Activated naive CD4-positive, alpha-beta T cell treated with anti-CD3 and anti-CD28 coated beads, Interleukin-2, amount 50 U/mL, for 24 hours (primary cell): Measurements from ENCODE around the gene CLDN24.

Experiments used
- H3K27ac Mint-ChIP-seq: one replicate; pipeline ENCODE4 v1.8.0; 2021; ENCODE audit warnings: mild to moderate bottlenecking, mixed read lengths
- H3K27me3 Mint-ChIP-seq: one replicate; pipeline ENCODE4 v1.8.0; 2021; ENCODE audit warnings: mixed read lengths
- H3K36me3 Mint-ChIP-seq: one replicate; pipeline ENCODE4 v1.8.0; 2021; ENCODE audit warnings: mixed read lengths
- H3K4me1 Mint-ChIP-seq: one replicate; pipeline ENCODE4 v1.8.0; 2021; ENCODE audit warnings: mixed read lengths
- H3K4me3 Mint-ChIP-seq: one replicate; pipeline ENCODE4 v1.8.0; 2021; ENCODE audit warnings: mild to moderate bottlenecking, mixed read lengths
- H3K9me3 Mint-ChIP-seq: one replicate; pipeline ENCODE4 v1.8.0; 2021; ENCODE audit warnings: mixed read lengths

CLDN24 gene

DNA sequence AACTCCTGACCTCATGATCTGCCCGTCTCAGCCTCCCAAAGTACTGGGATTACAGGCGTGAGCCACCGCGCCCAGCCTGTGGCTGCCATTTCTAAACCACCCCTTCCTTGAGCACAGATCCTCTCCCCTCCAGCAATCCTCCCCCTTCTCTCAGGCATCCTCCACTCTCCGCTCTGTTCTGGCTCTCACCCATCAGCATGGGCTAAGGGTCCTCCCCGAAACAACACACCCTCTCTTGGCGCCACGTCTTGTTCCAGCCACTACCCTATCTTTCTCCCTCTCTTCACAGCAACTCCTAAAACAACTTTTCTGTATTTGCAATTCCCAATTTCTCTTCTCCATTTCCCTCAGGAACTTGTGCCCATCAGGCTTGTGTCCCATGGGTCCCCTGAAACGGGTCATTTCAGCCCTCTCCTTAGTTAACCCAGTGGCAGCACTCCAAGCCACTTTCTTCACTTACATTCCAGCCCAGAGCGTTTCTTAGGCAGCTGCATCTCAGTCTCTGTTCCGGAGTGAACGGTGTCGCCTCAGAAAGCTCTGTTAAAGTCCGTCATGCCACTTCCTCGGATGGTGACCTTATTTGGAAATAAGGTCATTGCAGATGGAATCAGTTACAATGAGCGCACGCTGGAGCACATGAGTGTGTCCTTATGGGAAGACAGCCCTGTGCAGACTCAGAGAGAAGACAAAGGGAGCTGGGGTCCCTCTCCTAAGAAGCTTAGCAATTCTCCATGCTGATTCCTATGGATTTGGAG, 28.3 kb upstream of the CLDN24 start:
- Mint-ChIP-seq H3K4me1 (peaks cover 6% of the 10 kb centered on the region), H3K27ac (no peak overlapping the region), H3K4me3 (no peak overlapping the region), H3K27me3 (peaks cover 5% of the 10 kb centered on the region), H3K36me3 (no peaks in the 10 kb centered on the region), H3K9me3 (no peaks in the 10 kb centered on the region)

DNA sequence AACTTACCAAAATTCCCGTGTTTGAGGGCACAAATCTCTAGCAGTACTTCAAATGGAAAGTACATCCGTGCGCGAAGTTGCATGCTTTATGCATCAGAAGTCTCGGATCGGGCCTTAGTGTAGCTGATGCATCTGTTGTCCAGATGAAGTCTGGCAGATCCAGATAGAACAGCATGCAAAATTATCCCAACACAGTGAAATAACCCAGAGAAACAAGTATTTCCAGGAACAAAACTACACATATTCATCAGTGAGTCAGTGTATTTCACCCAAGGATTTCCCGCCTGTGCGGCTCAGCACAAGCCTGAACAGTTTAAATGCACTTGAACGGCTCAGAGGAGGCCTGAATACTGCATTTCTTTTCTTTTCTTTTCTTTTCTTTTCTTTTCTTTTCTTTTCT, 27.4 kb upstream of the CLDN24 start:
- Mint-ChIP-seq H3K4me1 (peaks cover 6% of the 10 kb centered on the region), H3K9me3 (no peaks in the 10 kb centered on the region)

DNA sequence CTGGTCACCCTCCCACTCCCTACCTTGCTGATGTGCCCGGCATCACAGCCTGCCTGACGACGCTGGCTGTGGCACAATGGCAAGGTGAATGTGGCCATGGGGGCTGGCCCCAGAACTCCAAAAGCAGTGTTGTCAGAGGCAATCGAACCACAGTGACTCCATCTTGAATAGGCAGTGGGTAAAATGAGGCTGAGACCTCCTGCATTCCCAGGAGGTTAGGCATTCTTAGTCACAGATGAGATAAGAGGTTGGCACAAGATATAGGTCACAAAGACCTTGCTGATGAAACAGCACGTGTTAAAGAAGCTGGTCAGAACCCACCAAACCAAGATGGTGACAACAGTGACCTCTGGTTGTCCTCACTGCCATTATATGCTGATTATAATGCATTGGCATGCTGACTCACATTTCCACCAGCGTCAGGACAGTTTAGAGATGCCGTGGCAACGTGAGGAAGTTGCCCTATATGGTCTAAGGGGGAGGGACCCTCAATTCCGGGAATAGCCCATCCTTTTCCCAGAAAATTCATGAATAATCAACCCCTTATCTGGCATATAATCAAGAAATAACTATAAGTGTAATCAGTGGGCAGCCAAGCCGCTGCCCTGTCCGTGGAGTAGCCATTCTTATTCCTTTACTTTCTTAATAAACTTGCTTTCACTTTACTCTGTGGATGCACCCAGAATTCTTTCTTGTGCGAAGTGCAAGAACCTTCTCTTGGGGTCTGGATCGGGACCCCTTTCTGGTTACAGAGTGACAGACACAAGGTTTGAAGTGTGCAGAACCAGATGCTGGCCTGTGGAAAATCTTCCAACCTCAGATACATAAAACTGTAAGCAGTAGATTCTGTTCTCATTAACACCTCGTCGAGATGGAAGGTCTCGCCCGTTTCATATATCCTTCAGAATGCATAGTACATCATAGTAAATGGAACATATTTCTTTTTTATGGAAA, 26.8 kb upstream of the CLDN24 start:
- peak overlapping the region; percentile 46 for H3K27ac Mint-ChIP-seq
- peaks cover 14% of the 10 kb centered on the region for H3K27me3 Mint-ChIP-seq
- peaks cover 6% of the 10 kb centered on the region for H3K4me1 Mint-ChIP-seq
- H3K4me3 Mint-ChIP-seq: no peak overlapping the region
- no peaks in the 10 kb centered on the region for H3K36me3 Mint-ChIP-seq
- H3K9me3 Mint-ChIP-seq: no peaks in the 10 kb centered on the region

More for the DNA sequence above, 27.4 kb upstream of the CLDN24 start:
- H3K27ac Mint-ChIP-seq: no peak overlapping the region
- no peak overlapping the region for H3K4me3 Mint-ChIP-seq
- H3K27me3 Mint-ChIP-seq: peaks cover 9% of the 10 kb centered on the region
- no peaks in the 10 kb centered on the region for H3K36me3 Mint-ChIP-seq

DNA sequence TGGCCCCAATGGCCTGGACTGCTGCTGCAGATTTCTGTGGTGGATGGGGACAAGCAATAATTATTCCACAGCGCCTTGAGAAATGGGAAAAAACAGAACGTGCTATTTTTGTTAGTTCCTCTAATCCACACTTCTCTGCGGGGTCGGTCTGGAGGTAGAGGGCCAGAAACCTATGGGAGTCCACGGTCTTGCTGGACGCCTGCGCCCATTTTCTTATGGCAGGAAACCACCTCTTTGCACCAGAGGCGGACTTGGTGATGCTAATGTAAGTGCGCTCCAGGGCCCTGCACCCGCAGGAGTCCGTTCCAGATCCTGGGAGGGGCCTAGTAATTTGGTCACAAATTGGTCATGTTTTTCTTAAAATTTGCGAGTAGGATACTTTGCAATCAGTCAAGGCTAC, 25.9 kb upstream of the CLDN24 start:
- Mint-ChIP-seq H3K9me3 (no peaks in the 10 kb centered on the region), H3K4me1 (peaks cover 6% of the 10 kb centered on the region), H3K27me3 (peaks cover 16% of the 10 kb centered on the region), H3K27ac (no peak overlapping the region), H3K36me3 (no peaks in the 10 kb centered on the region), H3K4me3 (no peak overlapping the region)

DNA sequence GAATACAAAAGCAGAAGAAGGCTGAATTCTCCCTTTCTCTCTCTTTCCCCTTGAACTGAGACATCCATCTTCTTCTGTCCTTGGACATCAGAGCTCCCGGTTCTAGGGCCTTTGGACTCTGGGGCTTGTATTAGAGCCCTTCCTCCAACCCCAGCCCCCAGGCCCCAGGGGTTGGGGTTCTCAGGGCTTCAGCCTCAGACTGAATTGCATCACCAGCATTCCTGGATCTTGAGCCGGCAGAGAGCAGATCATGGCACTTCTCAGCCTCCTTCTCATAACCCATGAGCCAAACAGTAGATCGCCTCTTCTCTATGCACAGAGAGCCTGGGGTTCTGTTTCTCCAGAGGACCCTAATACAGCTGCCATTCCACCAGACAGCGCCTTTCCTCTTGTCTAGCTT, 25.3 kb upstream of the CLDN24 start:
- Mint-ChIP-seq H3K4me1 (peaks cover 6% of the 10 kb centered on the region), H3K27me3 (peaks cover 18% of the 10 kb centered on the region)

DNA sequence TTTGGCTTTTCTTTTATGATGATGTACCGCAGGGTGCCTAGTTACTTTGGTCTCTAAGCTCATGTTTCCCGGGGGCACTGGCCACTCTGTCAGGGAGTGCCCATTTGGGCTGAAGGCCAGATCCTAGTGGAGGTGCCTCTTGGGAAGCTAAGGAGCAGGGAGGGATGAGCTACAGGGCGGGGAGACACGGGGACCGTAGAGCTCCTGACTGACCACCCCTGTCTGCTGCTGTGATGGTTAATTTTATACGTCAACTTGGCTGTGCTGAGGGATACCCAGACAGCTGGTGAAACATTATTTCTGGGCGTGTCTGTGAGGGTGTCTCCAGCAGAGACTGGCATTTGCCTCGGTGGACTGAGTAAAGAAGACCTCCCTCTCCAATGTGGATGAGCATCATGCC, 24.9 kb upstream of the CLDN24 start:
- H3K27me3 Mint-ChIP-seq: peaks cover 18% of the 10 kb centered on the region
- H3K9me3 Mint-ChIP-seq: no peaks in the 10 kb centered on the region
- no peak overlapping the region for H3K27ac Mint-ChIP-seq
- peaks cover 6% of the 10 kb centered on the region for H3K4me1 Mint-ChIP-seq
- no peaks in the 10 kb centered on the region for H3K36me3 Mint-ChIP-seq
- H3K4me3 Mint-ChIP-seq: no peak overlapping the region

More for the DNA sequence above, 25.3 kb upstream of the CLDN24 start:
- Mint-ChIP-seq H3K36me3 (no peaks in the 10 kb centered on the region), H3K27ac (no peak overlapping the region), H3K9me3 (no peaks in the 10 kb centered on the region), H3K4me3 (no peak overlapping the region)

DNA sequence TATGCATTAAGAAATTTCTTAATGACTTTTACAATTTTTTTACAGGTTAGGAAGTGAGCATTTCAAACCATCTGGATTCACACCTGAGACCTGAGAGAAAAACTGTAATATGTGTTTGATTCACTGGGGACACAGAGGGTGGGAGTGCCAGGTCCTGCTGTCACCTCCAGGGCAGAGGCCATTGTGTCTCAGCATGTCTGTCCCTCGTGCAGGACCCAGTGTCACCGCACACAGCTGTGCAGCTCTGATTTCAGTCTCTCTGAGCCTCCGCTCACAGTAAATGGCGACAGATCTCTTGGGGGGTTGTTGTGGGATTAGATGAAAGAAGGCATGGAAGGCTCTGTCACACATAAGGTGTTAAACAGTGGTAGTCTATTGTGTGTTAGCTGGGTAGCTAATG, 23.0 kb upstream of the CLDN24 start:
- Mint-ChIP-seq H3K4me3 (no peak overlapping the region), H3K36me3 (no peaks in the 10 kb centered on the region), H3K27ac (no peak overlapping the region), H3K27me3 (peaks cover 16% of the 10 kb centered on the region), H3K4me1 (peaks cover 6% of the 10 kb centered on the region), H3K9me3 (no peaks in the 10 kb centered on the region)

DNA sequence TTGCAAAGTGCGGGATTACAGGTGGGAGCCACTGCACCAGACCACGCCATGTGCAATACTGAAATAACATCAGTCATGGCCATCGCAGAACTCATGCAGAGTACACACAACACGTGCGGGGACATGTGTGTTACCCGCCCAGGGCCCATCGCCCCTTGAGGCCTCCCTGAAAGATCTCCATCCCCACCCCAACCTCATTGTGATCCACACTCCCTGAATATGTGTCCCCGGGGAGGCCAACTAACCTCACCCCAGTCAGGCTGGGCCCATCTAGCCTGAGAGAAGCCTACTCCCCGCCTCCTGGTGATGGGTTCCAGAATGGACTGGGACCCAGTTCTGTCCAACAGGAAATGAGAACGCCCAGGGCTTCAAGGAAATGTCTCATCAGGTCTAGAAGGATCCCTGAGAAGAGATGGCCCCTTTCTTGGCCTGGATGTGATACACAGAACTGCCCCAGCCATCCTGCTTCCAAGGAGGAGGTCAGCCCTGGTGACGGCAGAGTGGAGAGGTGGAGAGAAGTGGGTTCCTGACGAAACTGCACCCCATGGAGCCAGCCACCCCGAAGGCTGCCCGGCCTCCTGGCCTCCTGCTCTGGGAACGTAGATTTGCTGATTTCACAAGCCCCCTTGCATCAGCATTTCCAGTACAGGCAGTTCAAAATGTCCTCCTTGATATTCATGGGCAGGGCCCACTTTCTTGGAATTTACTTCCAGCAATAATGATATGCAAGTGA, 22.5 kb upstream of the CLDN24 start:
- Mint-ChIP-seq H3K27ac (no peak overlapping the region), H3K4me1 (peaks cover 6% of the 10 kb centered on the region), H3K27me3 (peaks cover 16% of the 10 kb centered on the region), H3K4me3 (no peak overlapping the region), H3K9me3 (no peaks in the 10 kb centered on the region), H3K36me3 (no peaks in the 10 kb centered on the region)

DNA sequence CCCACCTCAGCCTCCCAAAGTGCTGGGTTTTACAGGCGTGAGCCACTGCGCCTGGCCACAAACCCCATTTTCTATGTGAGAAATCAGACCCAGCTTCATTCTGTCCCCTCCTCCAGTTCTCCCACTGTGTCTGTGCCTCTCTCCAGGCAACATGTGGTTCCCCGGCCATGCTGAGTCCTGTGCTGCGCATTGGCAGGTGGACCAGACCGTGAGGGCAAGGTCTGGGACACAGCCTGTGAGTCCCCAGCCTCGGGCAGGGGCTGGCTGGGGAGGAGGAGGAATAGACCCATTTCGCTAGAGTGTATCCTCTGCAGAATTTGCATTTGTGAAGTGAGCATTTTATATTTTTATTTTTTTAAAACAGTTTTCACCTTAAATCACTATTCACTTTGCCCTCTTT, 21.5 kb upstream of the CLDN24 start:
- Mint-ChIP-seq H3K36me3 (no peaks in the 10 kb centered on the region), H3K27ac (no peak overlapping the region), H3K4me1 (no peaks in the 10 kb centered on the region), H3K27me3 (peaks cover 16% of the 10 kb centered on the region), H3K9me3 (no peaks in the 10 kb centered on the region), H3K4me3 (no peak overlapping the region)

DNA sequence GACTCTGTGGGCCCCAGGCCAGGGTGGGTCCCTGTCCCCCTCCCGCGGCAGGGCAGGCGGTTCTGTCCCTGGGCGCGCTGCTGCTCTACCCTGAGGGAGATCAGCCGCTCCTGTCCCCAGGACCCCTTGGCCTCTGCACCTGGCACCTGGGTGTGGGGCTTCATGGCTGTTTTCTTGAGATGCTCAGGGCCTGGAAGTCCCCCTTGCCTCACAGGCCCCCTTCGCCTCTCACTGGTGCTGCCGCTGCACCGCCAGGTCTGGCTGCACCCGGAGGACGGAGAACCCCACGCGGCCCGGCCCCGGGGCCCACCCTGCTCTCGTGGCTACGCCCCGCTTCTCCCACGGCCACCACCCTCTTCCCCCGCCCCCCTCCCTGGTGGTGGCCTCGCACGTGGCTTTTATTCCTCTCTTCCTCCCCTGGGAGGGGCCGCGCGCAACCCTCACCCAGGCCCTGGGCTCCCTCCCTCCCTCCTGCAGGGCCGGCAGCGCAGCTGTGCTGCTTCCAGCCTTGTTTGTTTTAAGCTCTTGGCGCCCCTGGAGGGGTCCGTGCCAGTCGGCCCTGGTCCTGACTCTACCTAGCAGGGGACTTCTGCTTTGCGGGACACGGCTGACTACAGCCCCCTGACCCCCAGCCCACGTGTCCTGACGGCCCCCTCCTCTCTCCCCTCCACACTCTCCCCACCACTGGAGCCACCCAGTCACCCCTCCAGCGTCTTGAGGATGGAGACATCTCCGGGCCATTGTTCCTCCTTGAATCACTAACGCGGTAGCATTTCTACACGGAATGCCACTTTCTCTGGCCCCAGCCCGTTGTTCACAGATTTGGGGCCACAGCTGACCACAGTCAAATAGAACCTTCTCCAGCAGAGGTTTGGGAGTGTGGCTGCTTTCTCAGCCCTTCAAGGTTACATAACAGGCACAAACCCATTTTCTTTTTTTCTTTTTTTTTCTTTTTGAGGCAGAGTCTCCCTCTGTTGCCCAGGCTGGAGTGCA, 20.6 kb upstream of the CLDN24 start:
- Mint-ChIP-seq H3K27ac (no peak overlapping the region), H3K9me3 (no peaks in the 10 kb centered on the region), H3K4me3 (no peak overlapping the region), H3K36me3 (no peaks in the 10 kb centered on the region), H3K27me3 (peaks cover 16% of the 10 kb centered on the region), H3K4me1 (no peaks in the 10 kb centered on the region)

DNA sequence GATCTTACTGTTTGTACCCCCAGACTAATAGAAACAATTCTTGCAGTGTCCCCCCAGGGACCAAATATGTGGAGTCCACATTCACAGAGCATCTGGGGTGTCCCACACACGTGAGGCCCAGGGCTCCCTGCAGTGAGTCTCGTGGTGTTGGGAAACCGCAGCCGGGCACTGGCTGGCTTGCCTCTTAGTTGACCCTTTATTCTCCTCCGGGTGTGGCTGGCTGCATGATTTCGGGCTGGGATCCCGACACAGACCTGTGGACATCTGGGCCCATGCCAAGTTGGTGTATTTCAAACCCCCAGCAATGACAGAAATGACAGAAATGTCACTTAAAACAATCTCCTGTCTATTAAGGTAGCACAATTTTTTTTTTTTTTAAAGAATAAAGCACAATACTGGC, 15.6 kb upstream of the CLDN24 start:
- no peaks in the 10 kb centered on the region for H3K9me3 Mint-ChIP-seq
- no peak overlapping the region for H3K4me3 Mint-ChIP-seq
- no peaks in the 10 kb centered on the region for H3K36me3 Mint-ChIP-seq
- no peaks in the 10 kb centered on the region for H3K4me1 Mint-ChIP-seq
- no peak overlapping the region for H3K27ac Mint-ChIP-seq
- H3K27me3 Mint-ChIP-seq: peaks cover 4% of the 10 kb centered on the region

DNA sequence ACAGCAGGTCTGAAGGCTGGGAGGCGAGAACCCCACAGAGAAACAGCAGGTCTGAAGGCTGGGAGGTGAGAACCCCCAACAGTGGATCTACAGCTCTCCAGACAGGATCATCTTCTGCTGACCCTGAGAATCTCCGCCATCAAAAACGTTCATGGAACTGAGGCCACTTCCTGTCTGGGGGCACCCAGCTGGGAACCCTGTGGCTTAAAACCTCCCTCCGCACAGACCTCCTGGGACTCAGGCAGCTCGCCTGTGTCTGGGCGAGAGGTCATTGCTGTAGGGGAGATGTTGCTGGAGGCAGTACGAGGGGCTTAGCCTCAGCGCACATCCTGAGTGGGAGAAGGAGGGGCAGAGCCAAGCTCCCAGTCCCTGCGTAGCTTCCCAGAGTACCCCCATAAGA, 15.1 kb upstream of the CLDN24 start:
- Mint-ChIP-seq H3K9me3 (no peaks in the 10 kb centered on the region), H3K4me3 (no peak overlapping the region), H3K36me3 (no peaks in the 10 kb centered on the region), H3K27me3 (peaks cover 4% of the 10 kb centered on the region), H3K4me1 (no peaks in the 10 kb centered on the region), H3K27ac (no peak overlapping the region)

DNA sequence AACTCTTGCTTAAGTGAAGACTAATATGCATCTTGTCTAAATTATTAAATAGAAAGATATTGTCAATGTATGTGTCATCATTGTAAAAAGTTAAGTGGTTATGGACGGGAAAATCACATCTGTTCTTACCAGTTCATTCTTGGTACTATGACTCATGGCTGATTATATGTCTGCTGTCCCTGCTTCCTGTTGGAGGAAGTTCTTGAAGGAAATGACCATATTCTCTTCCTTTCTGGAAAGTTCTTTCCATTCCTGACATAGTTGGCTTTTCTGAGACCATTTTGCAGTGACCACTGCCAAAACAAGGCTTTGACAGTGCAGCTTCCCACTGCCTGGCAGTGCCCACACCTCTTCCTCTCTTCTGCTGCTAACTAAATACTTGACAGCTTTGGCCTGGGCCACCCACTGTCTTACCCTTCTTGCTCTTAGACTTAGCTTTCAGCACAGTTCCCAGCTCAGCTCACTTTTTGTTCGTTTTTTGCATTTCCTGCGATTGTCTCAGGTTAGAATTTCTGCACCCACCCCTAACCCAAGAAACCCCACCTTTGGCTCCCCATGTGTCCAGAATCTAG, 13.2 kb upstream of the CLDN24 start:
- no peaks in the 10 kb centered on the region for H3K36me3 Mint-ChIP-seq
- H3K27ac Mint-ChIP-seq: peak overlapping the region; percentile 39
- no peaks in the 10 kb centered on the region for H3K9me3 Mint-ChIP-seq
- H3K4me1 Mint-ChIP-seq: no peaks in the 10 kb centered on the region
- H3K4me3 Mint-ChIP-seq: no peak overlapping the region
- H3K27me3 Mint-ChIP-seq: peaks cover 4% of the 10 kb centered on the region

DNA sequence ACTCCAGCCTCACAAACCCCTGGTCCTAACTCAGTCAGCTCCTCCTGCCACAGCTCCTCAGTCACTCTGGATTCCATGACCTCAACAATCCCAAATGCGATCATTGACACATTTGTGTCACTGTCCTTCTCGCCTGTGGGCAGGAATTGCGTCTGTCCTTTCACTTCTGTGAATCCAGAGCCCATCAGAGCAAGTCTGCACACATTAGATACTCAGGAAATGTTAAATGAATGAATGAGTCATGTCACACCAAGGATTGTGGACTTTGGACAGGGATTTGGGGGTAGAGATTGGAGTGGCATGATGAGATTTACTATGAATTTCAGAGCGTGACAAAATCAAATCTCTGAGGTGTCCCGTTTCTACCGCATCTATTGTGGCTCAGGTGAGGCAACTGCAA, 11.8 kb upstream of the CLDN24 start:
- no peak overlapping the region for H3K27ac Mint-ChIP-seq
- no peak overlapping the region for H3K4me3 Mint-ChIP-seq
- peaks cover 4% of the 10 kb centered on the region for H3K27me3 Mint-ChIP-seq
- no peaks in the 10 kb centered on the region for H3K36me3 Mint-ChIP-seq
- no peaks in the 10 kb centered on the region for H3K9me3 Mint-ChIP-seq
- H3K4me1 Mint-ChIP-seq: no peaks in the 10 kb centered on the region
